HFF-Myc (cell line): ENCODE results near the gene TRIM26.

Source experiments
- DNase-seq: peaks from one replicate; pipeline ENCODE4 v3.0.0-alpha.2; 2011; ENCODE audit warnings: low read depth; ENCODE audit errors: extremely low read depth
- H3K4me3 ChIP-seq: replicated peaks from 2 replicates; pipeline ENCODE4 v1.5.1; 2011; ENCODE audit warnings: low read depth, mild to moderate bottlenecking, control low read depth, low read length
- TF ChIP-seq, protein P1 (sequence below): IDR thresholded peaks from 2 replicates; pipeline ENCODE4 v1.5.1; 2012; ENCODE audit warnings: mild to moderate bottlenecking, low read depth, low read length, control low read depth; ENCODE audit errors: missing control alignments

Gene TRIM26

GRCh38 chr6:30136570-30137286 is 76.5 kb downstream of the TRIM26 start:
- H3K4me3 ChIP-seq = no peak overlapping the region
- DNase-seq = no peak
- TF ChIP-seq, protein P1, sequence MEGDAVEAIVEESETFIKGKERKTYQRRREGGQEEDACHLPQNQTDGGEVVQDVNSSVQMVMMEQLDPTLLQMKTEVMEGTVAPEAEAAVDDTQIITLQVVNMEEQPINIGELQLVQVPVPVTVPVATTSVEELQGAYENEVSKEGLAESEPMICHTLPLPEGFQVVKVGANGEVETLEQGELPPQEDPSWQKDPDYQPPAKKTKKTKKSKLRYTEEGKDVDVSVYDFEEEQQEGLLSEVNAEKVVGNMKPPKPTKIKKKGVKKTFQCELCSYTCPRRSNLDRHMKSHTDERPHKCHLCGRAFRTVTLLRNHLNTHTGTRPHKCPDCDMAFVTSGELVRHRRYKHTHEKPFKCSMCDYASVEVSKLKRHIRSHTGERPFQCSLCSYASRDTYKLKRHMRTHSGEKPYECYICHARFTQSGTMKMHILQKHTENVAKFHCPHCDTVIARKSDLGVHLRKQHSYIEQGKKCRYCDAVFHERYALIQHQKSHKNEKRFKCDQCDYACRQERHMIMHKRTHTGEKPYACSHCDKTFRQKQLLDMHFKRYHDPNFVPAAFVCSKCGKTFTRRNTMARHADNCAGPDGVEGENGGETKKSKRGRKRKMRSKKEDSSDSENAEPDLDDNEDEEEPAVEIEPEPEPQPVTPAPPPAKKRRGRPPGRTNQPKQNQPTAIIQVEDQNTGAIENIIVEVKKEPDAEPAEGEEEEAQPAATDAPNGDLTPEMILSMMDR = no peak

DNA sequence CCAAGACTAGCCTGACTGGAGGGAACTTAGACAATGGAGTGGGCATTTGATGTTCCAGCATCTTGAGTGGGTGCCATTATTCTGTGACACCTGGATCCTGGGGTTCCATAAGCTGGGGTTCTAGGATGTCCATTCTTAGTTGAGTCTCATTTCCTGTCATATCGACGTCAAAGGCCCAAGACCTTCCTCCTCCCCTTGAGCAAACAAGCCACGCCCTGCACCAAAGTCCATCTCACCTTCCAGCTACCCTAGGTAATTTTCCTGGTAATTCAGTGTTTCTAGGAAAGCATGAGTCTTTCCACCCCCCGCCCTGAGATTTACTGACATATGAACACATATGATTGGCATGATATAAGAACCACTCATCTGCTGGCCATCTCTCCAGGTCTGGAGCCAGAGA is 77.4 kb downstream of the TRIM26 start, which contains the start of gene TRIM40:
TRIM40 (plus strand) TSS at position 384 of the 400 bp plus-strand sequence. CDS start 897 bp downstream, outside the sequence.
- no peak for DNase-seq
- TF ChIP-seq, protein P1 = no peak
- H3K4me3 ChIP-seq = no peak within 1 kb of the TSS

DNA sequence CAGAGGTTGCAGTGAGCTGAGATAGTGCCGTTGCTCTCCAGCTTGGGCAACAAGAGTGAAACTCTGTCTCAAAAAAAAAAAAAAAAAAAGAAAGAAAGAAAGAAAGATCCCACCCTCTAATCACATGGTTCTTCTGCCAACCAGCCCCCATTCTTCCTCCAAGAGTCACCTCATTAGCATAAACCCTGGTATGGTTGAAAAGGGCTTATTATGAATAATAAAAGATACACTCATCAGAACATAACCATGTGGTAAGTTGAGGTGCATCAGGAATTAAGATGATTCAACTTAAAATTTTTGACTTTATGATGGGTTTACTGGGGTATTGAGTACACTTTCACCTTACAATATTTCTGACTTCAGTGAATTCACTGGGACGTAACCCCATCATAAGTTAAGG is 78.1 kb downstream of the TRIM26 start:
- H3K4me3 ChIP-seq = no peak overlapping the region

More for the DNA sequence above, 78.1 kb downstream of the TRIM26 start:
- no peak for DNase-seq
- TF ChIP-seq, protein P1 = no peak
